Forelimb muscle (tissue), 1 donor: ENCODE measurements around the gene NR1H4. TPM values are rescaled to one million over a fixed set of nuclear protein-coding genes. Genes with fewer than 3 reads are reported as not detected.
"Not testable (repeated sequence)": the region's sequence is repeated elsewhere in the genome, so short reads cannot be mapped to it uniquely, and the experiment has no call there.

ENCODE experiments used
- DNase-seq: peaks from one replicate; pipeline ENCODE4 v3.0.0-alpha.2; 2013; ENCODE audit warnings: low read depth
- polyA plus RNA-seq: library from polyadenylated mRNA; unstranded; fragments of 120-200 nt; gene quantifications from one replicate; pipeline ENCODE4 v1.2.1, GENCODE V29; 2013; ENCODE audit not compliant: insufficient read length

Gene NR1H4
- polyA plus RNA-seq, 1 donor = not detected

- DNase-seq = no peak
Measured at GRCh38 chr12:100566887-100567637, 93.4 kb downstream of the NR1H4 start.

- no peak for DNase-seq
Measured at GRCh38 chr12:100567945-100568344, 94.3 kb downstream of the NR1H4 start.

- no peak for DNase-seq
Measured at GRCh38 chr12:100572184-100572583, 98.5 kb downstream of the NR1H4 start.

GRCh38 chr12:100573292-100574186, 99.9 kb downstream of the NR1H4 start, which contains the start of gene GAS2L3:
Gene GAS2L3 (plus strand): TSS chr12:100573684. CDS start chr12:100594905, 21,221 bp downstream.
- peak; percentile 63 for DNase-seq

GRCh38 chr12:100574187-100575074, 100.8 kb downstream of the NR1H4 start:
- DNase-seq = no peak

GRCh38 chr12:100576331-100577036, 102.8 kb downstream of the NR1H4 start:
- no peak for DNase-seq

GRCh38 chr12:100578923-100579322, 105.3 kb downstream of the NR1H4 start:
- no peak for DNase-seq

- no peak for DNase-seq
Measured at GRCh38 chr12:100579844-100580243, 106.2 kb downstream of the NR1H4 start.

GRCh38 chr12:100584256-100584655, 110.6 kb downstream of the NR1H4 start:
- no peak for DNase-seq

GRCh38 chr12:100591979-100592378, 118.3 kb downstream of the NR1H4 start:
- DNase-seq = no peak

- DNase-seq = no peak
Measured at GRCh38 chr12:100593490-100593889, 119.8 kb downstream of the NR1H4 start.

GRCh38 chr12:100601626-100602025, 128.0 kb downstream of the NR1H4 start:
- no peak for DNase-seq

GRCh38 chr12:100602997-100603396, 129.3 kb downstream of the NR1H4 start:
- DNase-seq = not testable (repeated sequence)

GRCh38 chr12:100608776-100609175, 135.1 kb downstream of the NR1H4 start:
- DNase-seq = no peak

GRCh38 chr12:100610666-100611430, 137.2 kb downstream of the NR1H4 start:
- DNase-seq = no peak

- no peak for DNase-seq
Measured at GRCh38 chr12:100612606-100613005, 138.9 kb downstream of the NR1H4 start.
